ENCODE results near the gene FGF4.

FGF4 gene, protein sequence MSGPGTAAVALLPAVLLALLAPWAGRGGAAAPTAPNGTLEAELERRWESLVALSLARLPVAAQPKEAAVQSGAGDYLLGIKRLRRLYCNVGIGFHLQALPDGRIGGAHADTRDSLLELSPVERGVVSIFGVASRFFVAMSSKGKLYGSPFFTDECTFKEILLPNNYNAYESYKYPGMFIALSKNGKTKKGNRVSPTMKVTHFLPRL

DNA sequence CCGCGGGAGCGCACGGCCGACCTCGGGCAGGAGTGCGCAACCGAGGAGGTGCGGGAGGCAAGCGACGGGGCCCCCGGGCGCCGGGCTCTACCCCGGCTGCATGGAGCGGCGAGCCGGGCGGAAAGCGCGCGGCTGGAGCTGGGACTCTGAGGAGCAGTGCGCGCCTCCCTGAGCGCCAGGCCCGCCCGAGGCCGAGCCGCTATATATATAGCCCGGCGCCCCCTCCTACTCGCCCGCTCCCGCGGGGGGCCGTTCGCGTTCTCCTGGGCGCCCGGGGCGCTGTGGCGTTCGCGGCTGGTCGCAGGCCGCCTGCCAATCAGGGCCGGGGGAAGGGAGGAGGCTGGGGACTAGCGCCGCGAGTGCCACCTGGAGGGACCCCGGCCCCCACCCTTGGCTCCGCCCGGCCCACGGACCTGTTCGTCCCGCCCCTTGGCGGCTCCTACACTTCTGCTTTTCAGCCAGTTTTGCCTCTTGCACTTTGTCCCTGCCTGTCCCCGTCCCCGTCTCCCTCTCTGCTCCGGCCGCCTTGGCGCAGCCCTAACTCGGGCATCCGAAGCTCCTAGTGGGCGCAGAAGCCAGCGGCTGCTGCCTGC lies at the start of gene FGF4:
Gene FGF4 (minus strand): TSS at position 179 of the 593 bp plus-strand sequence. CDS start 257 bp downstream, outside the sequence.
- no peak for DNase-seq

GRCh38 chr11:69823641-69824265 lies 48.6 kb upstream of the FGF4 start:
- no peak for DNase-seq

DNA sequence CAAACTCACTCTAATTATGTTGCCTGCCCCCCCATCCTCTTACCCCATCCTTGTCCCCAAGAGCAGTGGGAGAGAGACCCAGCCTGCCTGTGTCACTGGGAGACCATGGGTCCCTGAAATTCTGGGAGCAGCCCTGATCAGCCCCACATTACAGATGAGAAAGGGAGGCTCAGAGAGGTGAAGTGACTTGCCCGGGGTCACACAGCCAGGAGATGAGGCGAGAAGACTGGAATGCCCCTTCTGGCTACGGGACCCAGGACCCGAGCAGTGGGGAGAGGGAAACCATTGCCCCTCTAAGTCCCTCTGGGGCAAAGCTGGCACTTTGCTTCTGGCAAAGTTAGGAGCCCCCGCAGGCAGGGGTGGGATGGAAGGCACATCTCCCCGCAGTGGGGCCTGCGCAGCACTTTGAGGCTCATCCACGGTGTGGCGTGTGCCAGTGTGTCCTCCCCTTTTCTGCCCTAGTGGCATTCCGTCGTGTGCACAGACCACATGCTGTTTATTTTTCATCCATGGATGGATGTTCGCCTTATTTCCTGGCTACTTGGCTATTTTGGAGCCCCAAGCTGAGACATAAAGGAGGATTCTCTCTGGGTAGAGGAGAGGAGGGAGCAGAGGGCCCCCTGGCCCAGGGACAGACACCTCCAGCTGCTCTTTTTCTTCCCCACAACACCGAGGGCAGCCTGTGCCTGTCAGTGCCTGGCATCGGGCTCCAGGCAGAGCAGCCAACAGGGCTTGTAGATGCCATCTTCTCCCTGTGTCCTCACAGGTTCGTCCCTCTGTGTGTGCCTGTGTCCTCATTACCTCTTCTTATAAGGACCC lies 47.7 kb upstream of the FGF4 start:
- no peak for DNase-seq

GRCh38 chr11:69821511-69822040 lies 46.4 kb upstream of the FGF4 start:
- no peak for DNase-seq

DNA sequence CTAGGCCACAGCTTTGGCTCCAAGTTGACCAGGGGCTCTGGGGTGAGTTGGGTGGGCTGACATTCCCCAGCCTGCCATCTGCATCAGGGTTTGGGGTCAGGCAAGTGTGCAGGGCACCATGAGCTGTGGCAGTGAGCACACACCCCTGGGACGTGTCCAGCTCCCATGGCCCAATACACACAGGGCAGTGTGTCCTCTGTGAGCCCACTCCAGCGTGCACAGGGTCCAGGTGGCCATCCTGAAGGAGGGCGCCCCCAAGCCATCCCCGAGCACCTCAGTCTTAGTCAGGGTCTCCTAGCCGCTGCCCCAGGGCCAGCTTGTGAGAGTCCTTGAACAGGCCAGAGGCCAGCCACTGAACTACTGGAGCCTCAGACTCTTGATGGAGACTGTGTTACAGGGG lies 45.3 kb upstream of the FGF4 start:
- no peak for DNase-seq

DNA sequence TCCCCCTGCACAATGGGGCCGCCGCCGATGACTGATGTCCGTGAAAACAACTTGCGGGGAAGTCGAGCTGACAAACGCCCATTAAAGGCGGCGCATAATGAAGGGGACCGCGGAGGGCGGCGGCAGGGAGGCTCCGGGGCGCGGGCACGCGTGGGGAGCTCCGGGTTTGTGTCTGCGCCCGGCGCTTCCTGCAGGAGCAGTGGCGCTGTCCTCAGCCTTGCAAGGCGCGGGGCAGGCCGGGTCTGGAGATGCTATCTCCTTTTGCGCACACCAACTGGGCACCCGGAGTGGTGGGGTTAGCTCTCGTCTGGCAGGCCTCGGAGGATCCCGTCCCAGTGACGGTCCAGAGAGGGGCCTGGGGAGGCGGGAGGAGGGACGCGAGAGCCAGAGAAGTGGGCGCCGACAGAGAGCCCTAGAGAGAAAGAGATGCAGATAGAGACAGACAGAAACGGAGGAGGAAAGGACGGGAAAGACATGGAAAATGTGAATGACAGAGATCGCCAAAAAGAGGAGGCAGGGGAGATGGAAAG lies 44.5 kb upstream of the FGF4 start:
- DNase-seq: no peak

DNA sequence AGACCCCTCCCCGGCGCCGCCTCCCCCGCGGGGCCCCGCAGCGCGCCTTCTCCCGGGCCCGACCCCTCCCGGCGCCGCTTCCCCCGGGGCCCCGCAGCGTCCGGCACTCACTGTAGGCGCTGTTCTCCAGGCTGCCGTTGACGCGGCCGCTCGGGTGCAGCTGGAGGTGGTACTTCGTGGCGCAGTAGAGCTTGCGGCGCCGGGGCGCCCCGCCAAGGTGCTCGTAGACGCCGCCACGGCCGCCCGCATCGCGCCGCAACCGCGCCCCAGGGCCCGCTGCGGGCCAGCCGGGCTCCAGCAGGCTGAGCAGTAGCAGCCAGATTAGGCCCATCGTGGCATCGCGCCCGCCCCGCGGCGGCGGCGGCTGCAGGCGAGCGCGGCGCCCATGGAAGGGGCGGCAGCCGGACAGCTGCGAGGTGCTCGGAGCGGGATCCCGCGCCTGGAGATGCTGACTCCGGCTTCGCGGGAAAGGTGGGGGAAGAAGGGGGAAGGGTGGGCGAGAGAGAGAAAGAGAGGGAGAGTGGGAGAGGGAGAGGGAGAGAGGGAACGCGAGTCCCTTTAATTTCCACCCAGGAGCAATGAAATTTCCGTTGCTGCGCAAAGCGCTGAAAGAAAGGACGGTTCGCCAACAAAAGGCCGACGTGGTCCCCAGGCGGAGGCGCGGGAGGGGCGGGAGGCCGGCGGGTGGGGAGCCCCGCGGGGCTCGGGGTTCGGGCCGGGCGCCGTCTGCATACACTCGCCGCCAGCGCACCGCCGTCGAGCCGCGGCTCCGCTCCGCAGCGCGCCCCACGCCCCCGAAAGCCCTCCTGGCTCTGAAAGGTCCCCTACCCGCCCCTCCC lies 43.7 kb upstream of the FGF4 start, which contains the start of gene FGF3:
Gene FGF3 (minus strand): TSS at position 814 of the 839 bp plus-strand sequence. CDS start 483 bp downstream, at position 331.
- no peak for DNase-seq

DNA sequence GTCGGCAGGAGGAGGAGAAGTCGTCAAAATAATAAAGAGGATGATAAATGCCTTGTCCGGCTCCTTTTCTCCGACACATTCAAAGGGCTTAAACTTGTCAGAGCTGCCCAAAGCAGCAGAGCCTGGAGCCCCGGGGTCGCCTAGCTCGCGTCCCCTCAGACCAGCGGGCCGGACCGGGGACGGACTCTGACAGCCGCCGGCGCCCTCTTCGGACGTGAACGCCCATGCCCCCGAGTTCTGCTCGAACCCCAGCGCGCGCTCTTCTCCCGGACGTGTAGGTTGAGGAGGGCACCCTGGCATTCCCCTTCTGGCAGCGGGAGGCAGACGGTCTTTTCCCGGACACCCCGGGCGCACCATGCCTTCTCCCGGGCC lies 43.1 kb upstream of the FGF4 start:
- no peak for DNase-seq

GRCh38 chr11:69817265-69818230 lies 42.4 kb upstream of the FGF4 start:
- DNase-seq: no peak

DNA sequence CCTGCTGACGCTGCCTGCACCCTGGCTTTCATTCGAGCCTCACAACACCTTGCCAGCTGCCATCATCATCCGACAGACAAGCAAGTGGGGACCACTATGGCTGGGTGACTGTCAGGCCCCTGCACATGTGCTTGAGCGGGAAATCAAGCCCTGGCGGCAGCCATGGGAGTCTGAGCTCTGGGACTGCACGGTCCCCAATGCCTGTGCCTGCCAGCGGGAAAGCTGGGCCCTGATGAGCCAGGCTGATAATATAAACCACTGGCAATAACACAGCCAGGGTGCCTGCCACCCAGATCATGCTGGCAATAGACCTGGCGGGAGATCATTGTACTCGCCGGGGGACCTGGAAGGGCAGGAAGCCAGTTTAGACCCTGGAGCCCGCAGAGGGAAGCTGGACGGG lies 41.5 kb upstream of the FGF4 start:
- no peak for DNase-seq

GRCh38 chr11:69815973-69816372 lies 40.8 kb upstream of the FGF4 start:
- no peak for DNase-seq

GRCh38 chr11:69814902-69815301 lies 39.8 kb upstream of the FGF4 start:
- no peak for DNase-seq

DNA sequence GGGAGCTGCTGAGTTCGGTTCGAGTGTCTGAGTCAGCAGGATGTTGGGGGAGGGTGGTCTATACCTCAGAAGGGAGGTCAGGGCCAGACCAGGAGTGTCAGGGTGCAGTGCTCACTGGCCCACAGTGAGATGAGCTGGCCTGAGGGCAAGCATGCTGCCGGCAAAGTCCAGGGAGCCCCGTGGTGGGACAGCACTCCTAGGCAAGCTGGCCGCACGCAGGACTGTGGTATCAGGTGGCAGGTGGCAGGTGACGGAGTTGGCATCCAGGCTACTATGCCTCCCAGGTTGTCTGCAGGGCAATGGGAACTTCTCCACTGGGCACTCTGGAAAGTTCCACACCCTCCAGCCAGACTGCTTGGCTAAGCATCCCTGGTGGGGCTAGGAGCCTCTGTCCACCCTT lies 39.3 kb upstream of the FGF4 start:
- DNase-seq: no peak

GRCh38 chr11:69813839-69814238 lies 38.7 kb upstream of the FGF4 start:
- no peak for DNase-seq

- DNase-seq: no peak
Measured at GRCh38 chr11:69812946-69813345, 37.8 kb upstream of the FGF4 start.

GRCh38 chr11:69812256-69812655 lies 37.1 kb upstream of the FGF4 start:
- DNase-seq: no peak

- no peak for DNase-seq
Measured at GRCh38 chr11:69811431-69811830, 36.3 kb upstream of the FGF4 start.

DNA sequence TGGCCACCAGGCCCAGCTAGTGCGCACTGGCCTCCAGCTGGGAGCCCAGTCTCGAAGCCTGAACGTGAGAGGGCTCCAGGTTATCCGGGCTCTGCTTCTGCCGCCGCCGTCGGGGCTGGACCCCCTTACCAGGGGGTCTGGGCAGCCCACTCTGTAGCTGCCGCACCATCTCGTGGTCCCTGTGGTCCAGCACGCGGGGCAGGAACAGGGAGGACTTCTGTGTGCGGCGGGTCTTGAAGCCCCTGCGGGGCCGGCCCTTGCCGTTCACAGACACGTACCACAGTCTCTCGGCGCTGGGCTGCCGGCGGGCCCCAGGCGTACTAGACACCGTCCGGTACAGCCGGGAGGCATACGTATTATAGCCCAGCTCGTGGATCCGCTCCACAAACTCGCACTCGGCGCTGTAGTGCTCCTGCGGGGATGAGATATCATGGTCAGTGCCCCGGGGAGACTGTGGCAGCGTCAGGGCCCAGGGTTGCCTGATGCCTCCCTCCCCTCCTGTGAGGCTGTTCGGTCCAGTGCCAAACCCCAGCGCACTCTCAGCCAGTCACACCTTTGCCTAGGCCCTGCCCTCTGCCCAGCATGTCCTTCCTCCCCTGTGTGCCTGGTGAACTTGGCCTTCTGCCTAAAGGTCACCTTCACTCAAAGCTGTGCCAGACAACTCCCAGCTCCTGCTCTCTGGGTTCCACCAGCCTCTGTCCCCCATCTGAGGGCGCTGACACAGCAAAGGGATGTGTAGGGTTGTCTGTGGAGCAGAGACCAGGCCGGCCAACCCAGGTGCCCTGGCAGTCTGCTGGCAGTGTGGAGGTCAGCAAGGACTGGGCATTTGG lies 35.4 kb upstream of the FGF4 start:
- DNase-seq: no peak

DNA sequence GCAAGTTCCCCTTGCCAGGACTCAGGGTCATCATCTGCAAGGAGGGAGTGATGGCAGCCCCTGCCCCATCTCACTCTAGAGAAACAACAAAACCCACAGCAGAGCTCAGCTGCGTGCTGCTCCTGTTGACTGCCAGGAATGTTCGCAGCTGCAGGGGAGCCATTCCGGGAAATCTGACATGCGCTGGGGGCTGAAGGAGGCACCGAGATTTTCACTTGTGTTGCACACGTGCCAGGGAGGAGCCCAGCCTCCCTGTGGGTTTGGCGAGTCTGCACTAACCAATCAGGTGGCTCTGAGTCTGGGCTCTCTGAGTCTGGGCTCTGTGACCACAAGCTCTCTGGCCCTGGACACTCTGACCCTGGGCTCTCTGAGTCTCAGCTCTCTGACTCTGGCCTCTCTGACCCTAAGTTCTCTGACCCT lies 33.5 kb upstream of the FGF4 start:
- DNase-seq: no peak

All from DMS 273 treated with DMSO at 0.1 percent for 48 hours (cell line).